ENCODE data around the gene EIF2S2. TPM values are rescaled to one million over a fixed set of nuclear protein-coding genes. Genes with fewer than 3 reads are reported as not detected.

The EIF2S2 gene
- total RNA-seq, 1 donor from 2014 or later = 152 TPM

- Mint-ChIP-seq H3K36me3 (ENCODE audit: low read depth) (no peaks in the 10 kb centered on the region), H3K4me3 (ENCODE audit: unreplicated experiment) (no peak overlapping the region), H3K9me3 (ENCODE audit: low read depth) (no peaks in the 10 kb centered on the region), H3K27ac (ENCODE audit: unreplicated experiment) (peak overlapping the region; percentile 30), H3K27me3 (ENCODE audit: low read depth) (peaks cover 18% of the 10 kb centered on the region), H3K4me1 (ENCODE audit: low read depth) (peaks cover 14% of the 10 kb centered on the region)
- no peak for DNase-seq (ENCODE audit: low spot score)
- TF ChIP-seq CTCF (IDR thresholded peaks at IDR 0.05) = no peak
These were observed 19.4 kb upstream of the EIF2S2 start for GRCh38 chr20:34131491-34131890.

- Mint-ChIP-seq H3K36me3 (ENCODE audit: low read depth) (no peaks in the 10 kb centered on the region), H3K27me3 (ENCODE audit: low read depth) (peaks cover 16% of the 10 kb centered on the region), H3K9me3 (ENCODE audit: low read depth) (no peaks in the 10 kb centered on the region), H3K4me1 (ENCODE audit: low read depth) (peaks cover 14% of the 10 kb centered on the region), H3K4me3 (ENCODE audit: unreplicated experiment) (peak overlapping the region; percentile 59), H3K27ac (ENCODE audit: unreplicated experiment) (no peak overlapping the region)
- no peak for DNase-seq (ENCODE audit: low spot score)
- peak; percentile 96 for TF ChIP-seq CTCF (IDR thresholded peaks at IDR 0.05)
These were observed 17.6 kb upstream of the EIF2S2 start for GRCh38 chr20:34129518-34130162.

GRCh38 chr20:34127792-34128191 lies 15.7 kb upstream of the EIF2S2 start:
- Mint-ChIP-seq H3K27me3 (ENCODE audit: low read depth) (peaks cover 16% of the 10 kb centered on the region), H3K4me1 (ENCODE audit: low read depth) (peaks cover 14% of the 10 kb centered on the region), H3K27ac (ENCODE audit: unreplicated experiment) (no peak overlapping the region), H3K36me3 (ENCODE audit: low read depth) (no peaks in the 10 kb centered on the region), H3K9me3 (ENCODE audit: low read depth) (no peaks in the 10 kb centered on the region), H3K4me3 (ENCODE audit: unreplicated experiment) (no peak overlapping the region)
- TF ChIP-seq CTCF (IDR thresholded peaks at IDR 0.05) = no peak
- no peak for DNase-seq (ENCODE audit: low spot score)

GRCh38 chr20:34124469-34125249 lies 12.6 kb upstream of the EIF2S2 start:
- no peak for DNase-seq (ENCODE audit: low spot score)
- Mint-ChIP-seq H3K27me3 (ENCODE audit: low read depth) (peaks cover 15% of the 10 kb centered on the region), H3K4me1 (ENCODE audit: low read depth) (peaks cover 4% of the 10 kb centered on the region), H3K27ac (ENCODE audit: unreplicated experiment) (no peak overlapping the region), H3K36me3 (ENCODE audit: low read depth) (no peaks in the 10 kb centered on the region), H3K4me3 (ENCODE audit: unreplicated experiment) (no peak overlapping the region), H3K9me3 (ENCODE audit: low read depth) (no peaks in the 10 kb centered on the region)
- TF ChIP-seq CTCF (IDR thresholded peaks at IDR 0.05) = no peak

- H3K36me3 Mint-ChIP-seq (ENCODE audit: low read depth) = no peaks in the 10 kb centered on the region
- TF ChIP-seq CTCF (IDR thresholded peaks at IDR 0.05) = no peak
- H3K9me3 Mint-ChIP-seq (ENCODE audit: low read depth) = no peaks in the 10 kb centered on the region
- no peaks in the 10 kb centered on the region for H3K4me1 Mint-ChIP-seq (ENCODE audit: low read depth)
- no peak overlapping the region for H3K4me3 Mint-ChIP-seq (ENCODE audit: unreplicated experiment)
- H3K27me3 Mint-ChIP-seq (ENCODE audit: low read depth) = peaks cover 18% of the 10 kb centered on the region
- no peak overlapping the region for H3K27ac Mint-ChIP-seq (ENCODE audit: unreplicated experiment)
- no peak for DNase-seq (ENCODE audit: low spot score)
These were observed 11.3 kb upstream of the EIF2S2 start for GRCh38 chr20:34123309-34123708.

Measured in chondrocyte (in vitro differentiated cells).